ENCODE measurements around the gene GPR42.
"Not testable (repeated sequence)": the region's sequence is repeated elsewhere in the genome, so short reads cannot be mapped to it uniquely, and the experiment has no call there.

Gene GPR42

DNA sequence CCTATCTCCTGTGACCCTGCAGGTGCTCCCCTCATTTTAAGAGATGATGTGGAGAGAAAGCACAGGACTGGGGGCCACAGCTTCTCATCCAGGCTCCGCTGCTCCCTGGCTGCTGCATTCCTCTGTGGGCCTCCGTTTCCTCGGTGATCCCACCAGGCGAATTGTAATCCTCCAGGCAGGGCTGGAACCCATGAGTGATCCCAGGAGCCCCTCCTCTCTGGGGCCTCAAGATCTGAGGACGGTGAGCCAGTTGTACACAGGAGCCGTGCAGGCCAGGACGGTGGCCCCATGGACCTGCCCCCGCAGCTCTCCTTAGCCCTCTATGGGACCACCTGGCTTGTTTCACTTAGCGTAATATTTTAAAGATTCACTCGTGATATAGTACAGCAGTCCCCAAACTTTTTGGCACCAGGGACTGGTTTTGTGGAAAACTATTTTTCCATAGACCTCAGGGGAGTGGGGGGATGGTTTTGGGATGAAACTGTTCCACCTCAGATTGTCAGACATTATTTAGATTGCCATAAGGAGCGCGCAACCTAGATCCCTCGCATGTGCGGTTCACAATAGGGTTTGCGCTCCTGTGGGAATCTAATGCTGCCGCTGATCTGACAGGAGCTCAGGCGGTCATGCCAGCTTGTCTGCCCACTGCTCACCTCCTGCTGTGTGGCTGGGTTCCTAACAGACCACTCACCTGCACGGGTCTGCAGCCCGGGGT, 7.0 kb upstream of the GPR42 start:
- no peak for DNase-seq (ENCODE audit: low read depth)
- no peak overlapping the region for H3K4me3 ChIP-seq (ENCODE audit: control insufficient read depth, low read depth, low read length)
- TF ChIP-seq, protein P1, sequence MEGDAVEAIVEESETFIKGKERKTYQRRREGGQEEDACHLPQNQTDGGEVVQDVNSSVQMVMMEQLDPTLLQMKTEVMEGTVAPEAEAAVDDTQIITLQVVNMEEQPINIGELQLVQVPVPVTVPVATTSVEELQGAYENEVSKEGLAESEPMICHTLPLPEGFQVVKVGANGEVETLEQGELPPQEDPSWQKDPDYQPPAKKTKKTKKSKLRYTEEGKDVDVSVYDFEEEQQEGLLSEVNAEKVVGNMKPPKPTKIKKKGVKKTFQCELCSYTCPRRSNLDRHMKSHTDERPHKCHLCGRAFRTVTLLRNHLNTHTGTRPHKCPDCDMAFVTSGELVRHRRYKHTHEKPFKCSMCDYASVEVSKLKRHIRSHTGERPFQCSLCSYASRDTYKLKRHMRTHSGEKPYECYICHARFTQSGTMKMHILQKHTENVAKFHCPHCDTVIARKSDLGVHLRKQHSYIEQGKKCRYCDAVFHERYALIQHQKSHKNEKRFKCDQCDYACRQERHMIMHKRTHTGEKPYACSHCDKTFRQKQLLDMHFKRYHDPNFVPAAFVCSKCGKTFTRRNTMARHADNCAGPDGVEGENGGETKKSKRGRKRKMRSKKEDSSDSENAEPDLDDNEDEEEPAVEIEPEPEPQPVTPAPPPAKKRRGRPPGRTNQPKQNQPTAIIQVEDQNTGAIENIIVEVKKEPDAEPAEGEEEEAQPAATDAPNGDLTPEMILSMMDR (IDR thresholded peaks at IDR 0.05; ENCODE audit: control insufficient read depth, insufficient read depth, low read depth, low read length, missing control alignments): no peak

DNA sequence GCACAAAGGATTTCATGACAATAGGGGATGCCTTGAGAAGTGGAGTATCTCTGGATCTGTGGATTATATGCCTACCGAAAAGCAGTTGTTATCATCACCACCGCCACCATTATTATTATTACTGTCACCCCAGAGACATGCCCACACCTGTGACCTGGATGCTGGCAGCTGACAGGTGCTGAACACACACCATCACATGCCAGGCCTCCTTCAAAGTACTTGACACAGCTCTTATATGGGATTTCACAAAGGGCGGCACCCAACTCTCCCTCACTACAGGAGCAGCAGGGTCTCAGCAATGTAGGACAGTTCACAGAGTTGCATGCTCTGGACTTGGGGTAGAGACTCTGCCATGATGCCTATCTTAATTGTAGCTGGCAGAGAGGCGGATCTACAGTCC, 5.6 kb upstream of the GPR42 start:
- TF ChIP-seq, protein P1 (IDR thresholded peaks at IDR 0.05; ENCODE audit: control insufficient read depth, insufficient read depth, low read depth, low read length, missing control alignments): no peak
- no peak overlapping the region for H3K4me3 ChIP-seq (ENCODE audit: control insufficient read depth, low read depth, low read length)
- no peak for DNase-seq (ENCODE audit: low read depth)

DNA sequence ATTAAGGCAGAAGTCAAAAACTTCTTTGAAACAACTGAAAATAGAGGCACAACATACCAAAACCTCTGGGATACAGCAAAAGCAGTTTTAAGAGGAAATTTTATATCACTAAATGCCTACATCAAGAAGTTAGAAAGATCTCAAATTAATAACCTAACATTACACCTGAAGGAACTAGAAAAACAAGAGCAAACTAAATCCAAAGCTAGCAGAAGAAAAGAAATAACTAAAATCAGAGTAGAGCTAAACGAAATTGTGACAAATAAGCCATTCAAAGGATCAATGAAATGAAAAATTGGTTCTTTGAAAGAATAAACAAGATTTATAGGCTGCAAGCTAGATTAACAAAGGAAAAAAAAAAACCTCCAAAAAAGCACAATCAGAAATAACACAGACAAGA, 2.5 kb upstream of the GPR42 start:
- H3K4me3 ChIP-seq (ENCODE audit: control insufficient read depth, low read depth, low read length): no peak overlapping the region

DNA sequence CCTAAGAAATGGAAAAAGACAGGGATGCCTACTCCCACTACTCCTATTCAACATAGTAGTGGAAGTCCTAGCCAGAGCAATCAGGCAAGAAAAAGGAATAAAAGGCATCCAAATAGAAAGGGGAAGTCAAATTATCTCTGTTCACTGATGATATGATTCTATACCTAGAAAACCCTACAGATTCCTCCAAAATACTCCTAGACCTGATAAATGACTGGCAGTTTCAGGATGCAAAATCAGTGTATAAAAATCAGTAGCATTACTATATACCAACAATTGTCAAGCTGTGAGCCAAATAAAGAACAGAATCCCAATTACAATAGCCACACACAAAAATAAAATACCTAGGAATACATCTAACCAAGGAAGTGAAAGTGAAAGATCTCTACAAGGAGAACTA, 1.3 kb upstream of the GPR42 start:
- no peak for DNase-seq (ENCODE audit: low read depth)
- TF ChIP-seq, protein P1 (IDR thresholded peaks at IDR 0.05; ENCODE audit: control insufficient read depth, insufficient read depth, low read depth, low read length, missing control alignments): no peak
- no peak overlapping the region for H3K4me3 ChIP-seq (ENCODE audit: control insufficient read depth, low read depth, low read length)

More for the DNA sequence above, 2.5 kb upstream of the GPR42 start:
- TF ChIP-seq, protein P1 (IDR thresholded peaks at IDR 0.05; ENCODE audit: control insufficient read depth, insufficient read depth, low read depth, low read length, missing control alignments): no peak
- DNase-seq (ENCODE audit: low read depth): no peak

DNA sequence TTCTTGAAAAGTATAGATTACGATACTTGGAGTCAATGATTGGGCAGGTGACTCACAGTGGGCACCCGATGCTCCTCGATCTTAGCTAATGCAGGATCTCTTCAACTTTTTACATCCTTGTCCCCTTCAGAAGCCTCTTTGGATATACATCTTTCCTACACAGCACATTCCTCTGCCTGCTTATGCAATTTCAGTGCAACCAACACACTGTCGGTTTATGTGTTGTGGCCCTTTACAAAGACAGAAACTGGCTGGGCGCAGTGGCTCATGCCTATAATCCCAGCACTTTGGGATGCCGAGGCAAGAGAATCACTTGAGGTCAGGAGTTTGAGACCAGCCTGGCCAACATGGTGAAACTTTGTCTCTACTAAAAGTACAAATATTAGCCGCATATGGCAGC, 2.6 kb downstream of the GPR42 start:
- TF ChIP-seq, protein P1 (IDR thresholded peaks at IDR 0.05; ENCODE audit: control insufficient read depth, insufficient read depth, low read depth, low read length, missing control alignments): no peak
- no peak for DNase-seq (ENCODE audit: low read depth)
- H3K4me3 ChIP-seq (ENCODE audit: control insufficient read depth, low read depth, low read length): no peak overlapping the region

DNA sequence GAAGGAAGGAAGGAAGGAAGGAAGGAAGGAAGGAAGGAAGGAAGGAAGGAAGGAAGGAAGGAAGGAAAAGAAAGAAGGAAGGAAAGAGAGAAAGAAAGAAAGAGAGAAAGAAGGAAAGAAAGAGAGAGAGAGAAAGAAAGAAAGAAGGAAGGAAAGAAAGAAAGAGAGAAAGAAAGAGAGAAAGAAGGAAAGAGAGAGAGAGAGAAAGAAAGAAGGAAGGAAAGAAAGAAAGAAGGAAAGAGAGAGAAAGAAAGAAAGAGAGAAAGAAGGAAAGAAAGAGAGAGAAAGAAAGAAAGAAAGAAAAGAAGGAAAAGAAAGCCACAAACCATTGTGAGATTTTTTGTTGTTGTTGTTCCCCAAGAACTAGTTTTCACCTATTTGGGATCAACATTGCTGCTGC, 3.2 kb downstream of the GPR42 start:
- H3K4me3 ChIP-seq (ENCODE audit: control insufficient read depth, low read depth, low read length); DNase-seq (ENCODE audit: low read depth): not testable (repeated sequence)

DNA sequence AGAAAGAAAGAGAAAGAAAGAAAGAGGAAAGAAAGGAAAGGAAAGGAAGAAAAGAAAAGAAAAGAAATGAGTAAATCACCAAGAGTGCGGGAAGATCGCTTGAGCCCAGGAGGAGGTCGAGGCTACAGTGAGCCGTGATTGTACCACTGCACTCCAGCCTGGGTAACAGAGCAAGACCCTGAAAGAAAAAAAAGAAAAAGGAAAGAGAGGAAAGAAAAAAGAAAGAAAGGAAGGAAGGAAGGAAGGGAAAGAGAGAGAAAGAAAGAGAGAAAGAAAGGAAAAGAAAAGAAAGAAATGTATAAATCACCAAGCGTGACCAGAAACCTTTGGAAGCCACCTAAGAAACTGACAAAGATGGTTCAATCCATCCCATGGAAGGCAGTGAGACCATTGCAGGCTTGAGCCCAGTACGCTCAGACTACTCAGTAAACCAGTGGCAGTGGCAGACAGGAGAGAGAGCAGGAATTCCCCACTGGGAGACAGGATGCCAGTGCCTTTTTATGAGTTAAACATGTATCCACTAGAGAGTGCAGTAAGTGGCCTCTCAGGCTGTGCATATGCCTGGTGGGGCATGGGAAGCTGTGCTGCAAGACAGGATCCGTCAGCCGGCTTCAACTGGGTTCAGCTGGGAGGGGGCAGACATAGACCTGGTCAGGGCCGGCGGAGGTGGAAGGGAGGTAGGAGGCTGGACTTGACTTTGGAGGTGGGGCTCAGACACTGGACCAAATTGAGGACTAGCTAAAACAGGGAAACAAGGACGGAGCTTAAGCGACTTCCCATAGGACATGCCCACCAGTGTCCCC, 4.8 kb downstream of the GPR42 start:
- no peak for DNase-seq (ENCODE audit: low read depth)
- TF ChIP-seq, protein P1 (IDR thresholded peaks at IDR 0.05; ENCODE audit: control insufficient read depth, insufficient read depth, low read depth, low read length, missing control alignments): no peak
- no peak overlapping the region for H3K4me3 ChIP-seq (ENCODE audit: control insufficient read depth, low read depth, low read length)
